IMR-90 (cell line): ENCODE data around the gene CDH16. TPM values are rescaled to one million over a fixed set of nuclear protein-coding genes. Genes with fewer than 3 reads are reported as not detected.

Experiments used
- ATAC-seq: fragments of 200-7000 bp; cut with Tn5 transposase; 2 replicates; pipeline ENCODE4 v1.9.1; 2020; ENCODE audit warnings: low read depth, mild to moderate bottlenecking, moderate library complexity
- BruUV-seq: library from RNA; stranded (reverse); fragments of 400-500 nt; replicated peaks from 2 replicates; lab custom pipeline; 2021; lab: Mats Ljungman, UMichigan
- CTCF ChIA-PET: fragments of 300-600 bp; formaldehyde crosslinking; extraction: SDS; loops from one replicate; lab custom pipeline; 2021; ENCODE audit warnings: antibody characterized with exemption; lab: Yijun Ruan, JAX
- POLR2A ChIA-PET: fragments of 300-600 bp; sonication (Branson Sonifier 250); formaldehyde crosslinking; loops from one replicate; lab custom pipeline; 2022; ENCODE audit warnings: antibody characterized with exemption; ENCODE audit not compliant: unreplicated experiment; lab: Charles Lee
- DNase-seq: peaks from one replicate; pipeline ENCODE4 v3.0.0; 2013
- H2AFZ ChIP-seq: replicated peaks from 2 replicates; pipeline ENCODE3; 2013; ENCODE audit warnings: low read length, mild to moderate bottlenecking; ENCODE audit not compliant: poor library complexity
- H2AK5ac ChIP-seq: 2 replicates; pipeline ENCODE4 v1.6.1; 2013; ENCODE audit warnings: low read depth, low read length, inconsistent platforms
- H2AK9ac ChIP-seq: replicated peaks from 2 replicates; pipeline ENCODE3; 2013; ENCODE audit warnings: mild to moderate bottlenecking, low read depth, low read length, moderate library complexity; ENCODE audit not compliant: poor library complexity
- H2BK120ac ChIP-seq: 2 replicates; pipeline ENCODE4 v1.6.1; 2013; ENCODE audit warnings: low read depth, low read length, inconsistent platforms
- H2BK15ac ChIP-seq: 3 replicates; pipeline ENCODE4 v1.6.1; 2013; ENCODE audit warnings: low read depth, low read length, inconsistent platforms
- H2BK20ac ChIP-seq: 2 replicates; pipeline ENCODE4 v1.6.1; 2013; ENCODE audit warnings: low read depth, mild to moderate bottlenecking, inconsistent platforms, low read length, moderate library complexity
- H2BK5ac ChIP-seq: 2 replicates; pipeline ENCODE4 v1.6.1; 2013; ENCODE audit warnings: mild to moderate bottlenecking, low read depth, low read length, inconsistent platforms; ENCODE audit not compliant: poor library complexity, severe bottlenecking
- H3K14ac ChIP-seq: replicated peaks from 2 replicates; pipeline ENCODE4 v1.6.1; 2013; ENCODE audit warnings: low read depth, low read length, inconsistent platforms
- H3K18ac ChIP-seq: 2 replicates; pipeline ENCODE4 v1.6.1; 2013; ENCODE audit warnings: low read depth, low read length, control low read depth
- H3K23ac ChIP-seq: 2 replicates; pipeline ENCODE4 v1.6.1; 2013; ENCODE audit warnings: low read depth, low read length, inconsistent platforms
- H3K27ac ChIP-seq: 2 replicates; pipeline ENCODE4 v1.5.1; 2013; ENCODE audit warnings: mild to moderate bottlenecking, control low read depth, low read length; ENCODE audit not compliant: insufficient read depth
- H3K27me3 ChIP-seq: 2 replicates; pipeline ENCODE4 v1.6.1; 2013; ENCODE audit warnings: low read length; ENCODE audit not compliant: control insufficient read depth, insufficient read depth
- H3K36me3 ChIP-seq: 2 replicates; pipeline ENCODE4 v1.6.1; 2013; ENCODE audit warnings: low read length, mixed read lengths; ENCODE audit not compliant: control insufficient read depth, insufficient read depth
- H3K4ac ChIP-seq: 2 replicates; pipeline ENCODE4 v1.6.1; 2013; ENCODE audit warnings: low read depth, low read length, inconsistent platforms
- H3K4me1 ChIP-seq: 2 replicates; pipeline ENCODE4 v1.6.1; 2013; ENCODE audit warnings: low read length, mixed read lengths; ENCODE audit not compliant: control insufficient read depth, insufficient read depth
- H3K4me2 ChIP-seq: 2 replicates; pipeline ENCODE4 v1.6.1; 2013; ENCODE audit warnings: low read depth, mild to moderate bottlenecking, control low read depth, low read length, moderate library complexity
- H3K4me3 ChIP-seq: 2 replicates; pipeline ENCODE4 v1.5.1; 2013; ENCODE audit warnings: low read depth, mild to moderate bottlenecking, control low read depth, low read length, moderate library complexity; ENCODE audit not compliant: insufficient read depth
- H3K56ac ChIP-seq: 2 replicates; pipeline ENCODE4 v1.6.1; 2013; ENCODE audit warnings: low read length, inconsistent platforms; ENCODE audit not compliant: insufficient read depth; ENCODE audit errors: extremely low read depth
- H3K79me1 ChIP-seq, 2 experiments: 2 replicates each; pipeline ENCODE4 v1.6.1; 2013; ENCODE audit warnings: low read length in 2 of 2, inconsistent platforms in 1 of 2, low read depth in 1 of 2
- H3K9ac ChIP-seq: 2 replicates; pipeline ENCODE4 v1.6.1; 2013; ENCODE audit warnings: low read depth, low read length, control low read depth
- H3K9me1 ChIP-seq: 2 replicates; pipeline ENCODE4 v1.6.1; 2013; ENCODE audit warnings: low read length, inconsistent platforms; ENCODE audit not compliant: insufficient read depth
- H3K9me3 ChIP-seq: 2 replicates; pipeline ENCODE4 v1.6.1; 2013; ENCODE audit warnings: low read length; ENCODE audit not compliant: control insufficient read depth, insufficient read depth
- H4K20me1 ChIP-seq: 2 replicates; pipeline ENCODE4 v1.6.1; 2013; ENCODE audit warnings: low read length, inconsistent platforms; ENCODE audit not compliant: insufficient read depth
- H4K5ac ChIP-seq: 2 replicates; pipeline ENCODE4 v1.6.1; 2013; ENCODE audit warnings: mild to moderate bottlenecking, low read depth, low read length, control low read depth
- H4K8ac ChIP-seq, 2 experiments: 2 replicates each; pipeline ENCODE4 v1.6.1; 2013; ENCODE audit warnings: low read depth in 2 of 2, low read length in 2 of 2, control low read depth in 1 of 2, inconsistent platforms in 1 of 2
- H4K91ac ChIP-seq: 2 replicates; pipeline ENCODE4 v1.6.1; 2013; ENCODE audit warnings: low read depth, low read length, inconsistent platforms; ENCODE audit not compliant: insufficient read depth
- CEBPB ChIP-seq: IDR thresholded peaks from 2 replicates; pipeline ENCODE4 v1.6.1; 2012; ENCODE audit warnings: low read depth, low read length, improper control_type of control experiment
- CHD1 ChIP-seq: IDR thresholded peaks from 2 replicates; pipeline ENCODE4 v1.6.1; 2012; ENCODE audit warnings: low read depth, low read length, improper control_type of control experiment
- FOS ChIP-seq: fragments of 150-350 bp; IDR thresholded peaks from 2 replicates; pipeline ENCODE4 v1.6.1; 2016; ENCODE audit warnings: low read depth, low read length
- MAFK ChIP-seq: IDR thresholded peaks from 2 replicates; pipeline ENCODE4 v1.6.1; 2012; ENCODE audit warnings: low read depth, low read length, improper control_type of control experiment
- POLR2A ChIP-seq: IDR thresholded peaks from 2 replicates; pipeline ENCODE4 v1.6.1; 2012; ENCODE audit warnings: mild to moderate bottlenecking, low read depth, low read length
- RAD21 ChIP-seq: IDR thresholded peaks from 2 replicates; pipeline ENCODE4 v1.6.1; 2012; ENCODE audit warnings: low read length, improper control_type of control experiment
- SMC3 ChIP-seq: fragments of 150-350 bp; IDR thresholded peaks from 2 replicates; pipeline ENCODE4 v1.6.1; 2016; ENCODE audit warnings: low read depth, mild to moderate bottlenecking, antibody characterized with exemption, low read length, moderate library complexity
- WGBS, 2 experiments: methylation state at CpG; one replicate each; pipeline versions ENCODE4 v1.1.5 to v1.1.7; 2013; ENCODE audit warnings: missing lambda C conversion rate in 2 of 2; ENCODE audit not compliant: insufficient read length in 1 of 2; ENCODE audit errors: extremely low coverage in 2 of 2; 5-methylcytosine and 5-hydroxymethylcytosine counted together
- dilution Hi-C: fragments of 300-500 bp; cut with HindIII; formaldehyde crosslinking; loops from one replicate; pipeline ENCODE4 v1.14.3; 2018; ENCODE audit warnings: low sequenced_read_pairs; ENCODE audit not compliant: unreplicated experiment
- in situ Hi-C: fragments of 300-500 bp; cut with MboI; formaldehyde crosslinking; loops from 3 replicates; pipeline ENCODE4 v1.14.3; 2019; ENCODE audit warnings: low sequenced_read_pairs, inconsistent platforms, mixed read lengths
- intact Hi-C: fragments of 100-400 bp; cut with micrococcal nuclease; formaldehyde crosslinking; loops from 2 replicates; pipeline ENCODE4 v1.10.0; 2022
- polyA plus RNA-seq, 3 experiments: library from polyadenylated mRNA; depleted of rRNA; stranded (reverse); fragments of >200 nt; gene quantifications; 2 replicates each; pipeline ENCODE4 v1.2.3, GENCODE V29; 2012; ENCODE audit warnings: low replicate concordance in 1 of 3
- total RNA-seq: library from RNA; depleted of rRNA; stranded (reverse); fragments of >200 nt; gene quantifications from 2 replicates; pipeline ENCODE4 v1.2.3, GENCODE V29; 2012
- TF ChIP-seq, protein P1 (sequence below): fragments of 150-350 bp; IDR thresholded peaks from 2 replicates; pipeline ENCODE4 v1.6.1; 2017; ENCODE audit warnings: mild to moderate bottlenecking, antibody characterized with exemption, low read length, low read depth
- TF ChIP-seq, protein P2 (sequence below): conservative IDR thresholded peaks from 2 replicates; pipeline ENCODE4 v1.5.1; 2012; ENCODE audit warnings: mild to moderate bottlenecking, low read depth, low read length, improper control_type of control experiment

The CDH16 gene
- total and polyA plus RNA-seq, 2 of the 4 experiments (the other 2 are of a cell fraction): not detected

DNA sequence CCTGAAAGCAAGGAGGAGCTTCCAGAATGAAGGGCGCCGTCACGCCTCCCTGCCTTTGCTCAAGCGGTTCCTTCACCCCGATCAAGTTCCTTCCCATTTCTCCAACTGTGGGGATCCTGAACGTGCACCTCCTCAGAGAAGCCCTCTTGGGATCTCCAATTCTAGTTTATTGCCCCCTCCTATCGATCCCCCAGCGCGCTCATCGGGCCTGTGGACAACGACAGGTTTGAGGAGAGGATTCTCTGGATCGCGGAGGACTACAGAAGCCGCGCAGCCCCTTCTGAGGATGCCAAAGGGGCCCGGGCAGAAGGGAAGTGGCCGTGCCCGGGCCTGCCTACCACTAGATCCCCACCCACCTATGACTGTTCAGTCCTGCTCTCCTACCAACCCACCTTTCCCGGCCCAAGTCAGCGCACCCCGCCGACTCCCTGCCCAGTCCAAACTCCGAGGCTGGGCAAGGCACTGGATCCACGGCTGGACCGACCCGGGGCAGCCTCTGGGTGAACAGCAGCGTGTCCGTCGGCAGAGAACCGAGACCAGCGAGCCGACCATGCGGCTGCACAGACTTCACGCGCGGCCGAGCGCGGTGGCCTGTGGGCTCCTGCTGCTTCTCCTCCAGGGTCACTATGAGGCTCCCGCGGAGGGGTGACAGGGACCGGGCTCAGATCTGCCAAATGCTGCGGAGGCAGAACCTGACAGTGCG lies 29.6 kb upstream of the CDH16 start (continued):
- TF ChIP-seq, protein P1, sequence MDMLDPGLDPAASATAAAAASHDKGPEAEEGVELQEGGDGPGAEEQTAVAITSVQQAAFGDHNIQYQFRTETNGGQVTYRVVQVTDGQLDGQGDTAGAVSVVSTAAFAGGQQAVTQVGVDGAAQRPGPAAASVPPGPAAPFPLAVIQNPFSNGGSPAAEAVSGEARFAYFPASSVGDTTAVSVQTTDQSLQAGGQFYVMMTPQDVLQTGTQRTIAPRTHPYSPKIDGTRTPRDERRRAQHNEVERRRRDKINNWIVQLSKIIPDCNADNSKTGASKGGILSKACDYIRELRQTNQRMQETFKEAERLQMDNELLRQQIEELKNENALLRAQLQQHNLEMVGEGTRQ: no peak

DNA sequence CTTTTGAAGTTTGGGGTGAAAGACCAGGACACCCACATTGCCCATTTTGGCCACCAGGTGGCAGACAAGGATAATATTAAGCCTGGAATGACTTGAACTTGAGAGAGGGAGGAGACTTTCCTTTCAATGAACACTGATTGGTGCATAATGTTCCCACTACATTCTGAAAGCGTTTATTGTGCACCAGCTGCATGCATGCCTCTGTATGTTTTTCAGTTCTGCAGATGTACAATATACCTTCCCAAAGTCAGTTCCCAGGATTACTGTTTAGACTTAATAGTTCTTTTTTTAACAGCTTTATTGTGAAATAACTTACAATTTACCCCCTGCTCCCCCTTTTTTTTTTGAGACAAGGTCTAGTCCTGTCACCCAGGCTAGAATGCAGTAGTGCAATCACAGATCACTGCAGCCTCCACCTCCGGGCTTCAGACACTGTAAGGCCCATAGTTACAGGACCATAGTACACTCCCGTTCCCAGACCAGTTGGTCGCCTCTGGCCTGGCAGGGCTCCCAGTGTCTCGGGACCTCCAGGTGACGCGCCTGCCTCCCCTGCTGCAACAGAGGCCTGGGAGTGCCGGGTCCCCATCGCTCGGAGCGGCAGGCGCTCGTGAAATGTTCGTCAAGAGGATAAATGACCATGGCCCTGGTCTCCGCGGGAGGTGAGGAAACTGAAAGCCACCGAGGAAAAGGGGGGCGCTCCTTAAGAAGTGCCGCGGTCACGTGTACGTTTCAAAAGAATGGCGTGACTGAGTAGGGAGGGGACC lies 28.8 kb upstream of the CDH16 start:
- H3K4me2 ChIP-seq: peak overlapping the region; percentile 98
- H3K79me1 ChIP-seq: no peaks in the 10 kb centered on the region
- H3K4me3 ChIP-seq: peak overlapping the region; percentile 56
- H4K20me1 ChIP-seq: no peaks in the 10 kb centered on the region
- peak overlapping the region; percentile 89 for H2AFZ ChIP-seq
- H3K9ac ChIP-seq: no peak overlapping the region
- ChIA-PET CTCF (interaction anchor here (0.6 to 1.3 kb wide), 4 partner anchors 14 to 192 kb away, joined by 3 to 4 read pairs (median 3); partner anchors contain the start of gene CES3), POLR2A (no interaction called here)
- no peak overlapping the region for H4K8ac ChIP-seq
- H2BK20ac ChIP-seq: no peak overlapping the region
- no peak overlapping the region for H2AK5ac ChIP-seq
- H3K27me3 ChIP-seq: peaks cover 16% of the 10 kb centered on the region; the same call in 1 of the 2 replicates
- intact Hi-C loops: loop anchor here (1.0 kb wide), 2 partner anchors 52 to 238 kb away; no protein-coding TSS in a partner anchor
- H3K14ac ChIP-seq: no peak overlapping the region
- no TSS peak for BruUV-seq
- H3K56ac ChIP-seq: no peak overlapping the region
- H4K91ac ChIP-seq: no peak overlapping the region
- H2AK9ac ChIP-seq: peak overlapping the region; percentile 71
- H3K9me1 ChIP-seq: no peaks in the 10 kb centered on the region
- H3K18ac ChIP-seq: no peak overlapping the region
- H3K4me1 ChIP-seq: peaks cover 6% of the 10 kb centered on the region
- no peak overlapping the region for H2BK5ac ChIP-seq
- peaks cover 15% of the 10 kb centered on the region; the same call in 1 of the 2 replicates for H3K36me3 ChIP-seq
- H2BK120ac ChIP-seq: no peak overlapping the region
- peaks cover 2% of the 10 kb centered on the region; the same call in 1 of the 2 replicates for H3K9me3 ChIP-seq
- DNase-seq: peak; percentile 82
- TF ChIP-seq FOS: no peak
- TF ChIP-seq RAD21: peak; percentile 73
- TF ChIP-seq, protein P2, sequence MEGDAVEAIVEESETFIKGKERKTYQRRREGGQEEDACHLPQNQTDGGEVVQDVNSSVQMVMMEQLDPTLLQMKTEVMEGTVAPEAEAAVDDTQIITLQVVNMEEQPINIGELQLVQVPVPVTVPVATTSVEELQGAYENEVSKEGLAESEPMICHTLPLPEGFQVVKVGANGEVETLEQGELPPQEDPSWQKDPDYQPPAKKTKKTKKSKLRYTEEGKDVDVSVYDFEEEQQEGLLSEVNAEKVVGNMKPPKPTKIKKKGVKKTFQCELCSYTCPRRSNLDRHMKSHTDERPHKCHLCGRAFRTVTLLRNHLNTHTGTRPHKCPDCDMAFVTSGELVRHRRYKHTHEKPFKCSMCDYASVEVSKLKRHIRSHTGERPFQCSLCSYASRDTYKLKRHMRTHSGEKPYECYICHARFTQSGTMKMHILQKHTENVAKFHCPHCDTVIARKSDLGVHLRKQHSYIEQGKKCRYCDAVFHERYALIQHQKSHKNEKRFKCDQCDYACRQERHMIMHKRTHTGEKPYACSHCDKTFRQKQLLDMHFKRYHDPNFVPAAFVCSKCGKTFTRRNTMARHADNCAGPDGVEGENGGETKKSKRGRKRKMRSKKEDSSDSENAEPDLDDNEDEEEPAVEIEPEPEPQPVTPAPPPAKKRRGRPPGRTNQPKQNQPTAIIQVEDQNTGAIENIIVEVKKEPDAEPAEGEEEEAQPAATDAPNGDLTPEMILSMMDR: peak; percentile 82
- no peak for TF ChIP-seq CHD1
- no peak for TF ChIP-seq MAFK
- TF ChIP-seq CEBPB: peak; percentile 1; the same call in 1 of the 2 replicates
- no peak for TF ChIP-seq POLR2A
- TF ChIP-seq SMC3: peak; percentile 69
- no peak overlapping the region for H4K5ac ChIP-seq
- WGBS, 2 experiments: 2% methylated on average over 8 of the region's 23 CpGs; no CpG with 5 or more reads in 1 of the 2 experiments
- dilution Hi-C loops: no loop called here
- no peak overlapping the region for H3K4ac ChIP-seq
- no peak overlapping the region for H2BK15ac ChIP-seq
- peak; percentile 88 for ATAC-seq
- H3K23ac ChIP-seq: no peak overlapping the region
- in situ Hi-C loops: no loop called here
- no peak overlapping the region for H3K27ac ChIP-seq
